Erythroblast (primary cell): ENCODE data around the gene ZNF639.

Source experiments
- GATA1 ChIP-seq: IDR thresholded peaks from 2 replicates; pipeline ENCODE4 v1.6.1; 2011; ENCODE audit warnings: low read depth, mild to moderate bottlenecking, control low read depth, low read length, moderate library complexity
- POLR2A ChIP-seq: IDR thresholded peaks from 2 replicates; pipeline ENCODE4 v1.6.1; 2011; ENCODE audit warnings: mild to moderate bottlenecking, low read length

DNA sequence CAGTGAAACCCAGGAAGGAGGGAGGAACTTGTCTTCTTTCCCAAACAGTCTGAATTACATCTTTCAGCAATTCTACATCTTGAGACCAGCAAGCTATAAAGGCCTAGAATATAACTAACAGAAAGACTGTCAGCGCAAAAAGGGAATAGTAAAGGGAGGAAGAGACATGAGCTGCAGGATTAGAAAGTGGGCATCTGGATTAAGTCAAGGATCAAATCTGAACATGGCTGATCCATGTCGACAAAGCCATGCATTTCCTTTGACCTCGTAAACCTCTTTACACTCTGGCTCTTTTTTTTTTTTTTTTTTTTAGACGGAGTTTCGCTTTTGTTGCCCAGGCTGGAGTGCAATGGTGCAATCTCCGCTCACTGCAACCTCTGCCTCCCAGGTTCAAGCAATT lies 36.5 kb upstream of the ZNF639 start:
- TF ChIP-seq POLR2A = no peak
- no peak for TF ChIP-seq GATA1
